HG02610 (cell line): ENCODE measurements around the gene HSPH1.
"Not testable (repeated sequence)": the region's sequence is repeated elsewhere in the genome, so short reads cannot be mapped to it uniquely, and the experiment has no call there.

Experiments
- ATAC-seq: cut with Tn5 transposase; IDR thresholded peaks from one replicate; pipeline ENCODE4 v1.9.1; 2021; ENCODE audit warnings: mild to moderate bottlenecking, moderate library complexity; ENCODE audit not compliant: unreplicated experiment

Gene HSPH1

GRCh38 chr13:31177813-31178495 lies 16.2 kb upstream of the HSPH1 start:
- ATAC-seq: not testable (repeated sequence)

DNA sequence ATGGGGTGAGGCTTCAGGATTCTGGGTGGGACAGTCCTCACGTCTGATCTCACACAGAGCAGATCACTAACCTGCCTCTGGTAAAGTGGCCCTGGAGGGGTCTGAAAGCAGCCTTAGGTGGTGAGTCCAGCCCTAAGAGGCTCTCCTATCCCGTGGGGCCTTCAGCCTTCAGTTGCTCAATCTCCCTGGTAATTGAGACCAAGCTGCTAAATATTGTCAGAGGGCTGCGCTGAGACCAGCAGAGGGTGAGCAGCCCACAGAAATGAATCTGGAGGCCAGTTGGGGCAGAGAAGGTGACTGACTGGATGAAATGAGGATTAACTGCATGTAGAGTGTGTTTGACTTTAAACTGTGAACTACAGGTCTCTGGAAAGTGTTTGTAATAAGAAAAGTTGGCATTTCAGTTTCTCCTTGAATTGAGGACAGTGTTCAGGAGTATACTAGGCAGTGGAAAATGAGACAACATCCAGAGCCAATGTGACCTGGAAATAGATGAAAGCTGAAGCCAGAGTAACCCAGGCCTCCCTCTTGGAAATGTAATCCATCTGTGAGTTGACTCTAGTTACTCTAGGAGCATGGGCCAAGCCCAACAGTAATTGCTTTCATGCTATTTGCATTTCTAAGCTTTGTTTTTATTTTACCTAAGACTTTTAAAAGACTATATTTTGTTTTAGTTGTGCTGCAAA lies 14.3 kb upstream of the HSPH1 start:
- no peak for ATAC-seq

- no peak for ATAC-seq
Measured at GRCh38 chr13:31174018-31174417, 12.3 kb upstream of the HSPH1 start.

- ATAC-seq: no peak
Measured at GRCh38 chr13:31172535-31172934, 10.8 kb upstream of the HSPH1 start.

GRCh38 chr13:31172001-31172400 lies 10.3 kb upstream of the HSPH1 start:
- no peak for ATAC-seq

DNA sequence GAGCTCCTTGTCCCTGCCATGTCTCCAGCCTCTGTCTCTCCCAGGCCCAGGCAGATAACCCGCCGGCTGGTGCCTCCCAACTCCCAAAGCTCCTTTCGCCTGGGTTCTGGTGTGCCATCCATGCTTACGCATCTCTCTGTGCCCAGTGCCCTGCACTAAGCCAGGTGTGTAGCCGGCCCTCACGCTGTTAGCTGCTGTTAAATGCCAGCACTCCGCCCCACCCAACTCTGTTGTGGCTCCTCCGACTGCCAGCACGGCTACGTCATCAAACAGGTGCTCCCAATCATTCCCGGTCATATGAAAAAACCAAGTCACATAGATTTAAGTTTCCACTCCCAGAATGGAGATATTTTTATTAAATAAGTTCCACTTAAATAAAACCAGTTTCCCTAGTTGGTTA lies 7.0 kb upstream of the HSPH1 start:
- no peak for ATAC-seq

DNA sequence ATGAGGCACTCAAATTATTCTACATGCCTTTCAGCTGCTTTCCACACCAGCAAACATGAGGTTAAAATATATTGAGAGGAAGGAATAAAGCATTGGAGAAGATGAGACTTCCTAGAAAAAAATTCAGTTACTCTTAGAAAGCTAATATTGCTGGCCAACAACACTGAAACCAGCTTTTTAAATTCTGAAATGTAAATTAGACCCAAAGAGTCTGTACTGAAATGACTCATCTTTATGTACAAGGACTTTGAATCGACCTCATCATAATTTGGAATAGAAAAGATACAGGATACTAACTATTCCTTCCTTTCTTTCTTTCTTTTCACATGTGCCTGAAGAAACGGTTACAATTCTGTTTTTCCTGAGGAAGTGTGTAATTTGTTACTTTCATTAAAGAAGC lies 6.5 kb upstream of the HSPH1 start:
- ATAC-seq: peak; percentile 56

GRCh38 chr13:31167490-31167889 lies 5.8 kb upstream of the HSPH1 start:
- peak; percentile 50 for ATAC-seq

DNA sequence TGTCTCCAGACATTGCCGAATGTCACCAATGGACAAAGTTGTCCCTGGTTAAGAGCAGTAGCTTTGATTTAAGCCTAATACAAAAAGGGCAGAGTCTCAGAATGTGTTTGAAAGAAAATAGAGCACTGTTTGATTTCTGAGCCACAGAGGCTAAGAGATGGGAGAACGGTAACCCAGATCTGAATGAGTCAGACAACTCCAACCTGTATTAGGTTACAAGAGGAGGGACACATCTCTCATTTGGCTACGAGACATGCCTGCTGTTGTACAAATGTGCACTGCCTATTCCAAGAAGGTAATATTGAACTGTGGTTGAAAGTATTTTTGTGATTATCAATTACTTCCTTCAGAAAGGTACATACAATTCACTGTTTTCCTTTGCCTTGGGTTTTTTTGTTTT lies 4.9 kb upstream of the HSPH1 start:
- no peak for ATAC-seq

GRCh38 chr13:31162151-31163008 lies 676 bp upstream of the HSPH1 start:
- peak; percentile 87 for ATAC-seq

DNA sequence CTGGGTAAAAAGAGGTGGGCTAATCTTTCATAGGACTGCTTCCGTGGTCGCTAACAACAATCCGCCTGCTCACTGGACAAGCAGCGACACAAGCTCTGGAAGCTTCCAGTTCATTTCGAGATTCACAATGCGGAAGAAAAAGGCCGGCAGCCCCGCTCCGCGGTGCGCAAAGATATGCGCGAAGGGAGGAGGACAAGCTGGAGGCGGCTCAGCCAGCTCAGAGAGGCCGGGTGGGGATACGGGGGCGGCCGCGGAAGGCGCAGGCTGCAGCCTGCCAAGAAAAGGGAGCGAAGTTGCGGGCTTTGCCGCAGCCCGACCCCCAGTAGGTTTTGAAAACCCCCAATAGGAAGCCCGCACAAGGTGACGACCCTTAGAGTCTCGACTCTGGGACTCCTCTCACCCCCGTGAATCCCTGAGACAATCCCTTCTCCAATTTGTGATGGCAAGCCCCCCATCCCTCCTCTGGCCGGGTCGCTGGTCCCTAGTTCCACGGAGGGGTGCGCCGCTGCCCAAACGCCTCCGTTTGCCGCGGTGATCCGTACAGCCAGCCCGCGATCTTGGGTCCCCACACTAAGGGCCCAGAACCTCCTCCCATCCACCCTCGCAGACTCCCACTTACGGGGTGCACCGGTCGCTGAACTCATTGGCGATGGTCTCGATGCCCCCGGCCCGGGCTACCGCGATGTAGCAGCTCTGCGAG lies 697 bp downstream of the HSPH1 start:
- ATAC-seq: peak; percentile 23

GRCh38 chr13:31159306-31159705 lies 2.4 kb downstream of the HSPH1 start:
- ATAC-seq: no peak

DNA sequence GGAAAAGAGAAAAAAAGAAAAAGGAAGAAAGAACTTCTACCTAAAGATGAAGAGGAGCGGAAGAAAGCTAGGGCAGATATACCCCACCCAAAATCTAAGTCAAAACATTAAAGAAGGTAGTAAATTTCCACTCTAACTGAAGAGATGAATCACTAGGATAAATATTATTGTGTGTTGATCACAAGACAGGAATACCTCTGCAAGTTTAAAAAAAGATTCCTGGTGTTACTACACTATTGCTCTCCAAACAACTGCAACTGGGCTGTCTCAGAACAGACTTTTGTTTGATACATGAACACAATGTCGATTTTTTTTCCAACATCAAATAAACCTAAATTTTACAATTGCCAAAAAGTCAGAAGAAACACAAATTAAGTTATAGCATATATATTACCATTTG lies 6.8 kb downstream of the HSPH1 start:
- no peak for ATAC-seq

- no peak for ATAC-seq
Measured at GRCh38 chr13:31151837-31152236, 9.9 kb downstream of the HSPH1 start.

- no peak for ATAC-seq
Measured at GRCh38 chr13:31150315-31150985, 11.3 kb downstream of the HSPH1 start.

DNA sequence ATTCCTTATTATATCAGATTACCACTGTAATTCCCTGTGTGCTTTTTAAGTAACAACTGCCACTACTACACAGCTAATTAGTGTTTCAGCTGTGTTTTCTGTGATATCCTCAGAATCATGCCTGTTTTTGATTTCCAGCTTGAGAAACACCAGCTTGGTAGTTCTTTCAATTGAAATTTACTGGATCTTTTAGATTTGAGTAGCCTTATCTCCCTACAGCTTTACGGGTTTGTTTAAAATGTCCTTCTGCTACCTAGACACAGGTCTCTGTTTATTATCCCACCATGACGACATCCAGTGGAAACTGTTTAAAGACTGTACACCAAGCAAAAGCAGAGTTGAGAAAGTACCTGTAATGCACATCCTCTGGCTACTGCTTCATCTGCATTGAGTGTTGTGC lies 12.1 kb downstream of the HSPH1 start:
- ATAC-seq: no peak

- ATAC-seq: no peak
Measured at GRCh38 chr13:31145417-31145816, 16.3 kb downstream of the HSPH1 start.

GRCh38 chr13:31138515-31138914 lies 23.2 kb downstream of the HSPH1 start:
- no peak for ATAC-seq

DNA sequence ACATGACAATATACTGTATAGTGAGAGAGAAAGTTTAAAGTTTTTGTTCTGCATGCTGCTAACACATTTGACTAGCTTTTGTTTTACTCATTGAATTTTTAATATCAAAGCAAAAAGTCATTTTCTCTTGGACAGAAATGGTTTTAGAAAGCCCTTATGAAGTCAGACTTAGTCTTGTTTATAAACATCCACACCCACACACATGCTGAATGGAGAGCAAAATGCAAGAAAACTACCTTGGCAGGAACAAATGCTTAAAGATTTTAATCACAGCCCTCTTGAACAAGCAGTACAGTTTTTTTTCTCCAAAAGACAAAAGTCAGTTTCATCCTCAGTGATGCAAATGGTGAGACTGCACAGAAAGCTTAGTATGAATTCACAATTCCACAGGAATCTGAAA lies 25.0 kb downstream of the HSPH1 start:
- no peak for ATAC-seq

GRCh38 chr13:31134039-31134711 lies 27.5 kb downstream of the HSPH1 start:
- ATAC-seq: no peak
